HG03342 (cell line): Measurements from ENCODE around the gene AMHR2.
A peak's percentile ranks its signal among the peaks of the same experiment; 100 is the strongest.
"Not testable (repeated sequence)": the region's sequence is repeated elsewhere in the genome, so short reads cannot be mapped to it uniquely, and the experiment has no call there.

ENCODE experiments used
- ATAC-seq: cut with Tn5 transposase; IDR thresholded peaks from one replicate; pipeline ENCODE4 v1.9.1; 2021; ENCODE audit warnings: mild to moderate bottlenecking, moderate library complexity; ENCODE audit not compliant: unreplicated experiment

AMHR2 gene

GRCh38 chr12:53414756-53415417, 8.8 kb upstream of the AMHR2 start:
- ATAC-seq, result no peak

GRCh38 chr12:53415752-53416389, 7.8 kb upstream of the AMHR2 start:
- ATAC-seq, result not testable (repeated sequence)

- not testable (repeated sequence) for ATAC-seq
These were observed 6.3 kb upstream of the AMHR2 start for GRCh38 chr12:53417291-53417816.

- ATAC-seq, result no peak
These were observed 5.4 kb upstream of the AMHR2 start for GRCh38 chr12:53418221-53418620.

GRCh38 chr12:53419756-53420155, 3.9 kb upstream of the AMHR2 start:
- ATAC-seq, result no peak

GRCh38 chr12:53422247-53422646, 1.4 kb upstream of the AMHR2 start:
- ATAC-seq, result not testable (repeated sequence)

- no peak for ATAC-seq
These were observed 1.2 kb downstream of the AMHR2 start for GRCh38 chr12:53424626-53425514.

- ATAC-seq, result no peak
These were observed 2.0 kb downstream of the AMHR2 start for GRCh38 chr12:53425515-53426150.

- no peak for ATAC-seq
These were observed 4.4 kb downstream of the AMHR2 start for GRCh38 chr12:53427905-53428594.

- no peak for ATAC-seq
These were observed 5.1 kb downstream of the AMHR2 start for GRCh38 chr12:53428741-53429140.

- no peak for ATAC-seq
These were observed 6.5 kb downstream of the AMHR2 start for GRCh38 chr12:53430116-53430515.

- no peak for ATAC-seq
These were observed 7.5 kb downstream of the AMHR2 start for GRCh38 chr12:53431187-53431586.

- ATAC-seq, result not testable (repeated sequence)
These were observed 11.7 kb downstream of the AMHR2 start for GRCh38 chr12:53435326-53435725.

GRCh38 chr12:53439582-53439981, 15.9 kb downstream of the AMHR2 start:
- ATAC-seq, result not testable (repeated sequence)

GRCh38 chr12:53441040-53441833, 17.6 kb downstream of the AMHR2 start, which contains the start of gene PRR13:
Gene PRR13 (plus strand): TSS chr12:53441734. CDS start chr12:53442715, 981 bp downstream.
- ATAC-seq, result peak; percentile 99

- no peak for ATAC-seq
These were observed 20.3 kb downstream of the AMHR2 start for GRCh38 chr12:53443955-53444354.

- ATAC-seq, result not testable (repeated sequence)
These were observed 21.1 kb downstream of the AMHR2 start for GRCh38 chr12:53444593-53445325.

GRCh38 chr12:53450936-53451335, 27.3 kb downstream of the AMHR2 start:
- ATAC-seq, result no peak
